A673 (cell line): ENCODE results near the gene TM6SF1.

ENCODE experiments used
- EZH2 ChIP-seq: fragments of 200-600 bp; sonication (generic); IDR thresholded peaks from 2 replicates; pipeline ENCODE4 v1.6.1; 2017; ENCODE audit warnings: borderline replicate concordance, low read depth, mild to moderate bottlenecking, mixed read lengths, antibody characterized with exemption, low read length; ENCODE audit not compliant: poor library complexity, severe bottlenecking
- TF ChIP-seq, protein P1 (sequence below): fragments of 300-800, 200-600 bp; sonication (generic); conservative IDR thresholded peaks from 2 replicates; pipeline ENCODE4 v1.5.1; 2017; ENCODE audit warnings: low read depth, mild to moderate bottlenecking, antibody characterized with exemption, low read length, moderate library complexity, mixed read lengths

GRCh38 chr15:83113881-83114674, 6.6 kb downstream of the TM6SF1 start:
- TF ChIP-seq, protein P1, sequence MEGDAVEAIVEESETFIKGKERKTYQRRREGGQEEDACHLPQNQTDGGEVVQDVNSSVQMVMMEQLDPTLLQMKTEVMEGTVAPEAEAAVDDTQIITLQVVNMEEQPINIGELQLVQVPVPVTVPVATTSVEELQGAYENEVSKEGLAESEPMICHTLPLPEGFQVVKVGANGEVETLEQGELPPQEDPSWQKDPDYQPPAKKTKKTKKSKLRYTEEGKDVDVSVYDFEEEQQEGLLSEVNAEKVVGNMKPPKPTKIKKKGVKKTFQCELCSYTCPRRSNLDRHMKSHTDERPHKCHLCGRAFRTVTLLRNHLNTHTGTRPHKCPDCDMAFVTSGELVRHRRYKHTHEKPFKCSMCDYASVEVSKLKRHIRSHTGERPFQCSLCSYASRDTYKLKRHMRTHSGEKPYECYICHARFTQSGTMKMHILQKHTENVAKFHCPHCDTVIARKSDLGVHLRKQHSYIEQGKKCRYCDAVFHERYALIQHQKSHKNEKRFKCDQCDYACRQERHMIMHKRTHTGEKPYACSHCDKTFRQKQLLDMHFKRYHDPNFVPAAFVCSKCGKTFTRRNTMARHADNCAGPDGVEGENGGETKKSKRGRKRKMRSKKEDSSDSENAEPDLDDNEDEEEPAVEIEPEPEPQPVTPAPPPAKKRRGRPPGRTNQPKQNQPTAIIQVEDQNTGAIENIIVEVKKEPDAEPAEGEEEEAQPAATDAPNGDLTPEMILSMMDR = no peak
- no peak for TF ChIP-seq EZH2
